NCI-H82 treated with DMSO at 0.1 percent for 48 hours (cell line): Measurements from ENCODE around the gene AGPAT4.

Experiments used
- DNase-seq: peaks from one replicate; lab custom pipeline; 2025; ENCODE audit not compliant: unreplicated experiment; lab: John Stamatoyannopoulos, UW

AGPAT4 gene

GRCh38 chr6:161117942-161118341, 155.9 kb downstream of the AGPAT4 start:
- no peak for DNase-seq

- no peak for DNase-seq
Measured at GRCh38 chr6:161117308-161117707, 156.6 kb downstream of the AGPAT4 start.

- DNase-seq = no peak
Measured at GRCh38 chr6:161116554-161116953, 157.3 kb downstream of the AGPAT4 start.

GRCh38 chr6:161115468-161115867, 158.4 kb downstream of the AGPAT4 start:
- no peak for DNase-seq

DNA sequence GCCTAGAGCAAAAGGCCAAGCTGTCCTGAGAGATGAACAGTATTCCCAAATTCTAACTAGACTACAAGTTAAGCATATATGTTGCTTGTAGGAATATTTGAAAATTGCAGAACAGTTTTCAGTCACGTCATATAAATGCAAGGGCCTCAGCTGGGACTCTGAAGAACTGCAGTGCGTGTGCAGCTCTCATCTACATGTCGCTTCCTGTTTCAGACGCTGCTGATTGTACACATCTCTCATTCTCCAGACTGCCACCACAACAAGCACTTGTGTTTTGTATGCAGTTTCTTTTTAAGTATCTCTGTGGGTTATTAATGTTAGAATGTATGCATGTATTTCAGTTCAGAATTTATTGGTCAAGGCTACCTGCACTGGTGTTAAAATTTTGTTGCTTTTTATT, 162.6 kb downstream of the AGPAT4 start:
- DNase-seq = no peak

DNA sequence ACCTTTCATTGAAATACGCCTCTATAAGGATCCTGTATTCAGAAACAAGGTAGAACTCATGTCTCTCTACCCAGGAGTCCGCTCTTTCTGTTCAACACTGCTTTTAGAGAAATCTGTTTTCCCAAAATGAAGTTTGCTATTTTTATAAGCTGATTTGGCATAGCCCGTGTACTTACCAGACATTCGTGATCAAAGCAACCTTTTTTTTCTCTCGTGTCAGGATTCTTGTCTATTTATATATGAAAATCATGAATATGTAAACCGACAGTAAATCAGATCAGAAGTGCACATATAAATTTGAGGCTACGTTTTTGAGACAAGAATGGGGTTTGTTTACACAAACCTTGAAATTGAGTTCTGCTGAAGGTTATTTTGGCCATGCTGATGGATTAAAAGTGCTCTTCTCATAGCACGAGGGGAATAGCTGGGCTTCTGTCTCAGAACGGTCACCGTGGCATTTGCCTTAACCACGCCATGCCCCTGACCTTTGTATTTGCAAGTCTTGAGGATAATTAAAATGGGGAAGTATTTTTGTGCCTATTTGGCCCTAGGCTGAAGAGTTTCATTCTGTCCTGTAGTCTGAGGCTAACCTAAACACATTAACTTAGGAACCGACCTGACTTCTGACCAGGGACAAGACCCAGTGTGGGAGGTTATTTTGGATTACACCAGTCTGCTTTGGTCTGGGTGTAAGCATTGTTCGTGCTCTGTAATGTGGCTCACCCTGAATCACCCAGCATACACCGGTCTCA, 163.7 kb downstream of the AGPAT4 start:
- DNase-seq = no peak

DNA sequence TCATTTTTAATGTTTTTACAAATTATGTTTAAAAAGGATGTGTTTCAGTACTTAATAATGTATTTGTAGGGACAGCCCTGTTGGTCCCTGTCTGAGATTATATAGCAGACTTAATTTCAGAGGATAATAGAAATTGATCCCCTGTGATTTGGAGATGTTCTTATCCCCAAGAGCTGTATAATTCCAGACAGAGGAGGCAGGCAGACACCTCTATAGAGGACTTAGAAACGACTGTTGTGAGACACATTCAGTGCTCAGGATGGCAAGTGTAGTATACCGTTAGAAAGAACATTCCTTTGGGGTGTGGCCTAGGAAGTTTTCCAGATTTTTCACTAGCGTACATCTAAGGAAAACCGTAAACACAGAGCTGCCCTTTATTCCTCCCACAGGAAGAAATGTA, 164.5 kb downstream of the AGPAT4 start:
- no peak for DNase-seq

DNA sequence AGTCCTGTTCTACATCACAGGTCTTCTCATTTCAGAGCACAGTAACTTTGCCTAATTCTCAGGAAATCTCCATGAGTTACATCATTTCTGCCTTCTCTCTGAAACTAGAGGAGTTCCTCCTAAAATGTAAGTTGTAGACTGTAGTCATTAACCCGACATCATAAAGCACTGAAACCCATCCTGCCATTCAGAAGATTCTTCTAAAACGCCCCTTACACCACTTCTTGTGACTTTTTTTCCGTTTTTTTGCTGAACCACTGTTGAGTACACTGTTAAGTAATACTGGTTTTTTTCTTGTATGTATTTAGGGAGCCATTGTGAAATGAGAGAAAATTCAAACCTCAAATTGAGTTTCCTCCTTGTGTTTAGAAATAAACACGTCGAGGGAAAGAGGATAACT, 164.9 kb downstream of the AGPAT4 start:
- DNase-seq = no peak

DNA sequence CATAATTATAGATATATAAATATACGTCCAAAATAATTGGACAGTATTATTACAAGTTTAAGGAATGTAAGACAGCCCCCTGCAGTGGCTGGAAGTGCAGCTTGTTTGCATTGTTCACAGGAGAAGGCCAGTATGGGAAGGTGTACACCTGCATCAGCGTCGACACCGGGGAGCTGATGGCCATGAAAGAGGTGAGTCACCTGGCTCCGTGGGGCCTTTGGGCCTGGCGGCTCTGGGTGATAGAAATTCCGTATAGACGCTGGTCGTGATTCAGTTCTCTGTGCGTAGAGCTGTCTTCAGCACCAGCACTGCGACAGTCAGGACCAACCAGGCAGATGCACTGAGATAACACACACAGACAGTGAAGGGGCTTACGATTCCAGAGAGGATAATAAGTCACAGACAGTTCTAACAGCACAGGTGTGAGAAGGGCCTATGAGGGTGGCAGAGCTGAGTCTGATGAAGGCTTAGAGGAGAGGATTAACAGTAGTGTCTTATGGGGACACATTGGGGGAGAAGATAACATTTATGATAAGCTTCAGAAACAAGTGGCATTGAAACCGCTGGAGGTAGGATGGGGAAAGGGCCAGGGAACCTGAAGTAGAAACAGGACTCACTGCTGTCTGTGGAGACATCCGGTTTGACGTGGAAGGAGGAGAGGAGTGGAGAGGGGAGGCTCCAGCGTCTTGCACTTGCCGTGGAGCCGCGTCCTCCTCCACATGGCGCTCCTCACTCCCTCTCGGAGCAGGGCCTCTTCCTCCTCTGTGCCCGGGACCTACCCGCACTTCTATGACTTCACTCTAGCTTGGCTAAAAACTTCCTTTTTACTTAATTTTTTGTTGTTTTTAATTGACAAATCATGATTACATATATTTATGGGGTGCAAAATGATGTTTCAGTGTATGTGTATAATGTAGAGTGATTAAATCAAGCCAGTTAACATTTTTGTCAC, 165.8 kb downstream of the AGPAT4 start:
- DNase-seq = no peak

DNA sequence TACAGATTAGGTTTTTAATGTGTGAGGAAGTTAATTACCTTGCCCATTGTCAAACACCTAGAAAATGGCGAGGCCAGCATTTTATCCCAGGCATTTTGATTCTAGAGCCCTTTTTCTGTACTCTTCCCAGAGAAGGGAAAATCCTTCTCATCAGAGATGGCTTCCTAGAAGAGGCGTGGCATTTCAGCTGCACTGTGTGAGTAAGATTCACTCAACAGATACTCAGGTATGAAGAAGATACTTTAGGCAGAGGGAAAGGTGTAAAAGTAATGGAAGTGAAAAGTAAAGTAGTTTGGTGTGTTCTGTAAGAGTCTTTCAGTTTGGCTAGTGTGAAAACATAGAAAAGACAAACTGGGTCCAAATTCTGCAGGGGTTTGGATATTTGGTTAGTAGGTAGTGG, 168.5 kb downstream of the AGPAT4 start:
- no peak for DNase-seq

DNA sequence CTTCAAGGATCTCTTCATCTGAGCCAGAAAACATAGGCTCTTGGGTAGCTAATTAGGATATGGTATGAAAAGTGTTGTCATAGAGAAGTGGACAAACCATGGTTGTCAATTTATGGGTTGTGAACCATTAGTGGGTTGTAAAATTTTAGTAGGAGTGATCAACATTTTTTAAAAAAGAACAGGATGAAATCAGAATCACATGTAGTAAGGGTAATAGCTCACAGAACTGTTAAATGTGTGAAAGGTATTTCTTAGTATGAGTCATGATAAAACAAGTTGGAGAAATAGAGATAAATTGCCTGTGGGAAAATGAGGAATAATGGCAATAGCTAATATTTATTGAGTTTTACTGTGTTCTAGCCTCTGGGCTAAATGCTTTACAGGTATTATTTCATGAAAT, 168.9 kb downstream of the AGPAT4 start:
- no peak for DNase-seq

- no peak for DNase-seq
Measured at GRCh38 chr6:161103475-161103874, 170.4 kb downstream of the AGPAT4 start.

GRCh38 chr6:161101517-161101916, 172.3 kb downstream of the AGPAT4 start:
- no peak for DNase-seq

- no peak for DNase-seq
Measured at GRCh38 chr6:161100072-161100471, 173.8 kb downstream of the AGPAT4 start.

DNA sequence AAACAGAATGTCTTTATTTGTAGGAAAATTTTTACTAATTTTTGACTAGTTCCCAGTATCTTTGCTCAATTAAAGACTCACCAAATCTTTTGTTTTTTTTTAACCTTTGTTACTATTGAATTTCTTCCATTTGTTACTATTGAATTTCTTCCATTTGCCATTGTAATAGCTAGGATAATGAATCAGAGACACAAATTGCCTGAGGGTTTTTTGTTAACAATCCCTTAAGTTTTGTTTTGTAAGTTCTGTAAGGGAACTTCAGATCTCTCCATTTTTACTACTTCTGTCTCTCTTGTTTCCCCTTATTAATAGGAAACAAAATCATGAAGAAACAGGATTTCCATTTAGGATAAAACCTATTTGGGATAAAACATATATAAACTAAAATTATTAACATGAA, 177.9 kb downstream of the AGPAT4 start:
- no peak for DNase-seq

DNA sequence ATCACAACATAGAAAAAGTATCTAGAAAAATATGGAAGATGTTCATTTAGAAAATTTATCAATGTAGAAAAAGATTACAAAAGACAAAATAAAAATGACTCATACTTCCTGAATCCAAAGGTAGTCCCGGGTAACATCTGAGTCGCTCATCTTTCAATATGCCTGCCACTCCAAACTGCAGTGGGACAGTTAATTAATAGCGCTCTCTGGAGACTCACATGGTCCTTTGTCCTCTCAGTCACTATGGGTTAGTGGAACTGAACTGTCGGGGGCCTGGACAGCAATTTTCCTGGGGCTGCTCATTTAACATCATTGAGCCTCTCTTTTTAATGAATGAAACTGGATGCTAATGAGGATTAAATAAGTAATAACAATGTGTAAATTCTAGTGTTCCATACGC, 178.9 kb downstream of the AGPAT4 start:
- DNase-seq = no peak

DNA sequence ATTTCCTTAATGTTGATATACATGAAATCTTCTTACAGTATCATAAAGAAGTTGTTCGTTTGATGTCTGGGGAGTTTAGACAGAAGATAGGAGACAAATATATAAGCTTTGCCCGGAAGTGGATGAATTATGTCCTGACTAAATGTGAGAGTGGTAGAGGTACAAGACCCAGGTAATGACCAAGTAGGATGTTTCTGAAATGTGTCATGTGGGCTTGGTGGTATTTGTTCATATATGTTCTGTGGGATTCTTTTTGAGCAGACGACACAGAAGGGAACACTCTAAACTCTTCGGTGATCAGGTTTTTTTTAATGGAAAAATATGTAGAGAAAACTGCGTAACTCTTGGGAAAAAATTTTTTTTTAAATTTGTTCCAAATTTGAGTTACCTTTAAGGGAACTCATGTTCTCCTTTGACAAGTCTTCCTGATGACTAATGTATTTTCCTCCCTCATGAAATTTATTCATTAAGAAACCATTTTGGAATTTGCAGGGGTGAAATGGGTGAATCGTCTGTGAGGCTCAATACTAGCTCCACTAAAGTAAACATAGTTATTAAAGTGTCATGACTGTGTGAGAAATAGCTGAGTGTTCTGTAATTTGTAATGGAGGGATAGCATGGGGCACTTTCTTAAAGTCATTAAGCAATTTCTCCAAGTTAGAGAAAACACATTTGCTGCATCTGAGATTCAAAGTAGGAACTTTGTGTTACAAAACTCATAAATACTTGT, 181.7 kb downstream of the AGPAT4 start:
- no peak for DNase-seq

GRCh38 chr6:161091151-161091550, 182.7 kb downstream of the AGPAT4 start:
- DNase-seq = no peak

DNA sequence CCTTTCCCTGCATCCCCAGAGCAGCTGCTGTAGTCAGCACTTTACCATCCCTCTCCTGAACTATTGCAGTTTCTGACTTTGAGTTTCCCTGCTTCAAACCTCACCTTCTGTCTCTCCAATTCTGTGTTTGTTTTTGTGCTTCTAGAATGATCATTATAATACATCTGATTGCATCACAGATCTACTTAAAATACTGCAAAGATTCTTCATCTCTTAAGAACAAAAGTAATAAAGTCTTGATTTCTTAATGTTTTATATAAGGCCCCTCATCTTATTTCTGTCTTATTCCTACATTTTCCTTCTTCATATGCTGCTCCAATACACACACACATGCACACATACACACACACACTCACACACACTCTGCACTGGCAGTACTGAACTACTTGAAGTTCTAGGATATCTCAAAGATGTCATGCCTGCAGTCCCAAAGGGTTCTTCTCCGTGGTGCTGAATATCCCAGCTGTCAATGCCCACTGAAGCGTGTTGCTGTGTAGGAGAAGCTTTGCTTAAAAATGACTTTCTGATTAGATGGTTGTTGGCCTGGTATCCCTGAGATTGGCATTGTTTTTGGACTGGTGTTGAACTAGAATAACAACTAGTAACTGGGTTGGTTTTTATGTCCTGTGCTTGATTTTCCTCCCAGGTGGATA, 185.1 kb downstream of the AGPAT4 start:
- no peak for DNase-seq

DNA sequence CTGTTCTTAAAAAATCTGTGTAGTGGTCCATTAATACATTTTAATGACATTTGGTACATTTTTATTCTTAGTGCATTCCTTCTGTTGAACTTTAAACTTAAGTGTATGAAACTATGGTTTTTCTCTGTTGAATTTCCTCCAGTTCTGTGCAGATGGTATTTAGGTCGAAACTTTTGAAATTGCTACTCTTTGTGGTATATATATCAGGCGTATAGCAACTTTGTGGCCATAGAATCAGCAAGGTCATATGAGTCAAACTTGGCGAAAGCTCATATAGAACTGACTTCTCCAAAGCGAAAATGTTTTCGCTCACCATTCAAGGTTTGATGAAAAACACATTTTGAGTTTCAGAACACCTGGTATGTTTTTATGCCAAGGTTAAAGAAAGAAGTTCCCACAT, 188.6 kb downstream of the AGPAT4 start:
- no peak for DNase-seq

DNA sequence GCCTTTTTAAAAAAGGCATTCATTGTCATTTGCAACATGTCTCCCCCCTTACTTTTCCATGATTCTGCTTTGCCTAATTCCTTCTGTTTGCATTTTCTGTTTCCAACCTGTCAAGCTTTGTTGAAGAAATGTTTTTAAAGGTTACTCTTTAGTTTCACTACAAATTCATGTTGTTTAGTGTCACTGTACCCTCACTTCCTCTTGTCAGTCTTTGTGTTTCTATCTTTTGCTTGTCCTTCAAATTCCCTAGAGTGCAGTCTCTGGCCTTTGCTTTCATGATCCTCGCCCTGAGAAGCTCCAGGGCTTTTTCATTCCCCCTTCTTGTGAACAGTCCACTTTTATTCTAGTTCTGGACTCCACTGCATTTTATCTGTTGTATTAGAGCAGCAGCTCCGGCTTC, 191.6 kb downstream of the AGPAT4 start:
- DNase-seq = no peak
